ENCODE measurements around the gene SCRN1. TPM values are rescaled to one million over a fixed set of nuclear protein-coding genes. Genes with fewer than 3 reads are reported as not detected.

Gene SCRN1
- total and polyA plus RNA-seq, 2 experiments from 2014 or later = 15.2 to 66.7 TPM

DNA sequence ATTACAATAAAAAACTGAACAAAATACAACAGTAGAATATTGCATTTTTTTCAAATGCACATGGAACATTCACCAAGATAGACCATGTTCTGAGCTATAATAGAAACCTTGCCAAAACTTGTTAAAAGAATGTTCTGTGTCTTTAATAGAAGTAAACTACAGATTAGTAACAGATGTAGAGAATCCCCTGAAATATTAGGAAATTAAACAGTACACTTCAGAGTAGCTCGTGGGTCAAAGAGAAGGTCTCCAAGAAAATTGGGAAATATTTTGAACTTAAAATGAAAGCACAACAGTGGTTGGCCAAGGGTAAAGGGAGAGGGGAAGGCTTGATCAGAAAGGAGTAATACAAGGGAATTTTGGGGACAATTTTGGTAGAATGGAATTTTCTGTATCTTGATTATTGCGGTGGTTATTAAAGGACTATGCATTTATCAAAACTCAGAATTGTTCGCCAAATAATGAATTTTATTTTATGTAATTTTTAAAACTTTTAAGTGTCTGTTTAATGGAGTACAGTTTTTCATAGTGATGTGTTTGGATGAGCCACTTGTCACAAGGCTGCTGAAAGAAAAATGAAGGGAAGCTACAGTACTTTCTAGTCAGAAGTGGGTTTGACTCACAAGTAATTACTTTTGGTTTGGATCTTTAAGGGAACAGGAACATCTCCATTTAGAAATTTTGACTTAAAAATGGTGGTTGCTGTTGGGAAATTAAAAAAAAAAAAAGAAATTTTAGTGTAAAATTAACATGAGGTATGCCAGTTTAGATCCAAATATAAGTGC lies 48.8 kb upstream of the SCRN1 start:
- H3K4me3 Mint-ChIP-seq = no peak overlapping the region
- H3K27ac ChIP-seq (ENCODE audit: low read depth) = no peak overlapping the region
- no peaks in the 10 kb centered on the region for H3K9me3 Mint-ChIP-seq
- no peak overlapping the region for H3K27ac Mint-ChIP-seq
- H3K36me3 ChIP-seq (ENCODE audit: insufficient read depth) = no peaks in the 10 kb centered on the region
- H3K36me3 Mint-ChIP-seq (ENCODE audit: low read depth) = no peaks in the 10 kb centered on the region
- H2AFZ ChIP-seq = no peak overlapping the region
- no peak for DNase-seq (ENCODE audit: low spot score)
- peaks cover 97% of the 10 kb centered on the region for H3K79me2 ChIP-seq (replicated peaks; ENCODE audit: insufficient read depth)
- peaks cover 17% of the 10 kb centered on the region; the same call in 1 of the 2 replicates for H3K4me1 ChIP-seq (ENCODE audit: insufficient read depth)
- no peaks in the 10 kb centered on the region for H3K9me2 ChIP-seq (ENCODE audit: insufficient read depth)
- no peaks in the 10 kb centered on the region for H3F3A ChIP-seq (replicated peaks; ENCODE audit: low read depth)
- no peaks in the 10 kb centered on the region for H3K27me3 ChIP-seq (ENCODE audit: insufficient read depth)
- ATAC-seq = no peak
- TF ChIP-seq JUNB (IDR thresholded peaks at IDR 0.05; ENCODE audit: unreplicated experiment) (no peak), STAT1 (IDR thresholded peaks at IDR 0.05; ENCODE audit: unreplicated experiment) (no peak), CTCF (conservative IDR thresholded peaks at IDR 0.05; ENCODE audit: low read depth in 2 of 2) (no peak), POLR2AphosphoS5 (IDR thresholded peaks at IDR 0.05; ENCODE audit: low read depth) (no peak), ZNF114 (CRISPR knock-in tag; IDR thresholded peaks at IDR 0.05) (no peak), CREB1 (CRISPR knock-in tag; IDR thresholded peaks at IDR 0.05; ENCODE audit: low read depth) (no peak), ETS1 (IDR thresholded peaks at IDR 0.05) (no peak), EZH2 (IDR thresholded peaks at IDR 0.05; ENCODE audit: low read depth, unreplicated experiment) (no peak), ZNF331 (CRISPR knock-in tag; IDR thresholded peaks at IDR 0.05; ENCODE audit: low read depth) (no peak), NANOG (IDR thresholded peaks at IDR 0.05; ENCODE audit: borderline replicate concordance) (no peak), EZH2phosphoT487 (IDR thresholded peaks at IDR 0.05; ENCODE audit: unreplicated experiment) (no peak)
- TF ChIP-seq, protein P1, sequence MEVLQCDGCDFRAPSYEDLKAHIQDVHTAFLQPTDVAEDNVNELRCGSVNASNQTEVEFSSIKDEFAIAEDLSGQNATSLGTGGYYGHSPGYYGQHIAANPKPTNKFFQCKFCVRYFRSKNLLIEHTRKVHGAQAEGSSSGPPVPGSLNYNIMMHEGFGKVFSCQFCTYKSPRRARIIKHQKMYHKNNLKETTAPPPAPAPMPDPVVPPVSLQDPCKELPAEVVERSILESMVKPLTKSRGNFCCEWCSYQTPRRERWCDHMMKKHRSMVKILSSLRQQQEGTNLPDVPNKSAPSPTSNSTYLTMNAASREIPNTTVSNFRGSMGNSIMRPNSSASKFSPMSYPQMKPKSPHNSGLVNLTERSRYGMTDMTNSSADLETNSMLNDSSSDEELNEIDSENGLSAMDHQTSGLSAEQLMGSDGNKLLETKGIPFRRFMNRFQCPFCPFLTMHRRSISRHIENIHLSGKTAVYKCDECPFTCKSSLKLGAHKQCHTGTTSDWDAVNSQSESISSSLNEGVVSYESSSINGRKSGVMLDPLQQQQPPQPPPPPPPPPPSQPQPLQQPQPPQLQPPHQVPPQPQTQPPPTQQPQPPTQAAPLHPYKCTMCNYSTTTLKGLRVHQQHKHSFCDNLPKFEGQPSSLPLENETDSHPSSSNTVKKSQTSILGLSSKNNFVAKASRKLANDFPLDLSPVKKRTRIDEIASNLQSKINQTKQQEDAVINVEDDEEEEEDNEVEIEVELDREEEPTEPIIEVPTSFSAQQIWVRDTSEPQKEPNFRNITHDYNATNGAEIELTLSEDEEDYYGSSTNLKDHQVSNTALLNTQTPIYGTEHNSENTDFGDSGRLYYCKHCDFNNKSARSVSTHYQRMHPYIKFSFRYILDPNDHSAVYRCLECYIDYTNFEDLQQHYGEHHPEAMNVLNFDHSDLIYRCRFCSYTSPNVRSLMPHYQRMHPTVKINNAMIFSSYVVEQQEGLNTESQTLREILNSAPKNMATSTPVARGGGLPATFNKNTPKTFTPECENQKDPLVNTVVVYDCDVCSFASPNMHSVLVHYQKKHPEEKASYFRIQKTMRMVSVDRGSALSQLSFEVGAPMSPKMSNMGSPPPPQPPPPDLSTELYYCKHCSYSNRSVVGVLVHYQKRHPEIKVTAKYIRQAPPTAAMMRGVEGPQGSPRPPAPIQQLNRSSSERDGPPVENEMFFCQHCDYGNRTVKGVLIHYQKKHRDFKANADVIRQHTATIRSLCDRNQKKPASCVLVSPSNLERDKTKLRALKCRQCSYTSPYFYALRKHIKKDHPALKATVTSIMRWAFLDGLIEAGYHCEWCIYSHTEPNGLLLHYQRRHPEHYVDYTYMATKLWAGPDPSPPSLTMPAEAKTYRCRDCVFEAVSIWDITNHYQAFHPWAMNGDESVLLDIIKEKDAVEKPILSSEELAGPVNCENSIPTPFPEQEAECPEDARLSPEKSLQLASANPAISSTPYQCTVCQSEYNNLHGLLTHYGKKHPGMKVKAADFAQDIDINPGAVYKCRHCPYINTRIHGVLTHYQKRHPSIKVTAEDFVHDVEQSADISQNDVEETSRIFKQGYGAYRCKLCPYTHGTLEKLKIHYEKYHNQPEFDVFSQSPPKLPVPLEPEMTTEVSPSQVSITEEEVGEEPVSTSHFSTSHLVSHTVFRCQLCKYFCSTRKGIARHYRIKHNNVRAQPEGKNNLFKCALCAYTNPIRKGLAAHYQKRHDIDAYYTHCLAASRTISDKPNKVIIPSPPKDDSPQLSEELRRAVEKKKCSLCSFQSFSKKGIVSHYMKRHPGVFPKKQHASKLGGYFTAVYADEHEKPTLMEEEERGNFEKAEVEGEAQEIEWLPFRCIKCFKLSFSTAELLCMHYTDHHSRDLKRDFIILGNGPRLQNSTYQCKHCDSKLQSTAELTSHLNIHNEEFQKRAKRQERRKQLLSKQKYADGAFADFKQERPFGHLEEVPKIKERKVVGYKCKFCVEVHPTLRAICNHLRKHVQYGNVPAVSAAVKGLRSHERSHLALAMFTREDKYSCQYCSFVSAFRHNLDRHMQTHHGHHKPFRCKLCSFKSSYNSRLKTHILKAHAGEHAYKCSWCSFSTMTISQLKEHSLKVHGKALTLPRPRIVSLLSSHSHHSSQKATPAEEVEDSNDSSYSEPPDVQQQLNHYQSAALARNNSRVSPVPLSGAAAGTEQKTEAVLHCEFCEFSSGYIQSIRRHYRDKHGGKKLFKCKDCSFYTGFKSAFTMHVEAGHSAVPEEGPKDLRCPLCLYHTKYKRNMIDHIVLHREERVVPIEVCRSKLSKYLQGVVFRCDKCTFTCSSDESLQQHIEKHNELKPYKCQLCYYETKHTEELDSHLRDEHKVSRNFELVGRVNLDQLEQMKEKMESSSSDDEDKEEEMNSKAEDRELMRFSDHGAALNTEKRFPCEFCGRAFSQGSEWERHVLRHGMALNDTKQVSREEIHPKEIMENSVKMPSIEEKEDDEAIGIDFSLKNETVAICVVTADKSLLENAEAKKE (CRISPR knock-in tag; IDR thresholded peaks at IDR 0.05) = no peak
- TF ChIP-seq, protein P2, sequence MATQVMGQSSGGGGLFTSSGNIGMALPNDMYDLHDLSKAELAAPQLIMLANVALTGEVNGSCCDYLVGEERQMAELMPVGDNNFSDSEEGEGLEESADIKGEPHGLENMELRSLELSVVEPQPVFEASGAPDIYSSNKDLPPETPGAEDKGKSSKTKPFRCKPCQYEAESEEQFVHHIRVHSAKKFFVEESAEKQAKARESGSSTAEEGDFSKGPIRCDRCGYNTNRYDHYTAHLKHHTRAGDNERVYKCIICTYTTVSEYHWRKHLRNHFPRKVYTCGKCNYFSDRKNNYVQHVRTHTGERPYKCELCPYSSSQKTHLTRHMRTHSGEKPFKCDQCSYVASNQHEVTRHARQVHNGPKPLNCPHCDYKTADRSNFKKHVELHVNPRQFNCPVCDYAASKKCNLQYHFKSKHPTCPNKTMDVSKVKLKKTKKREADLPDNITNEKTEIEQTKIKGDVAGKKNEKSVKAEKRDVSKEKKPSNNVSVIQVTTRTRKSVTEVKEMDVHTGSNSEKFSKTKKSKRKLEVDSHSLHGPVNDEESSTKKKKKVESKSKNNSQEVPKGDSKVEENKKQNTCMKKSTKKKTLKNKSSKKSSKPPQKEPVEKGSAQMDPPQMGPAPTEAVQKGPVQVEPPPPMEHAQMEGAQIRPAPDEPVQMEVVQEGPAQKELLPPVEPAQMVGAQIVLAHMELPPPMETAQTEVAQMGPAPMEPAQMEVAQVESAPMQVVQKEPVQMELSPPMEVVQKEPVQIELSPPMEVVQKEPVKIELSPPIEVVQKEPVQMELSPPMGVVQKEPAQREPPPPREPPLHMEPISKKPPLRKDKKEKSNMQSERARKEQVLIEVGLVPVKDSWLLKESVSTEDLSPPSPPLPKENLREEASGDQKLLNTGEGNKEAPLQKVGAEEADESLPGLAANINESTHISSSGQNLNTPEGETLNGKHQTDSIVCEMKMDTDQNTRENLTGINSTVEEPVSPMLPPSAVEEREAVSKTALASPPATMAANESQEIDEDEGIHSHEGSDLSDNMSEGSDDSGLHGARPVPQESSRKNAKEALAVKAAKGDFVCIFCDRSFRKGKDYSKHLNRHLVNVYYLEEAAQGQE (IDR thresholded peaks at IDR 0.05; ENCODE audit: unreplicated experiment) = no peak
- no peak overlapping the region for H3K4me3 ChIP-seq
- no peaks in the 10 kb centered on the region for H3K27me3 Mint-ChIP-seq (ENCODE audit: insufficient read depth, low read depth, poor library complexity)
- H3K4me2 ChIP-seq = no peak overlapping the region
- H3K4me1 Mint-ChIP-seq = peaks cover 23% of the 10 kb centered on the region
- H4K20me1 ChIP-seq (replicated peaks; ENCODE audit: insufficient read depth) = peaks cover 26% of the 10 kb centered on the region

All from GM23338 (cell line).